ENCODE data around the gene CALB2.

CALB2 gene

GRCh38 chr16:71371237-71371636, 12.7 kb downstream of the CALB2 start:
- Histone ChIP-seq H3K9ac (ENCODE audit: low read depth, low read length) (no peak overlapping the region), H3K4me3 (ENCODE audit: low read length) (no peak overlapping the region), H3K36me3 (ENCODE audit: insufficient read depth, low read length) (no peaks in the 10 kb centered on the region), H3K4me1 (ENCODE audit: control insufficient read depth, insufficient read depth, low read length) (no peaks in the 10 kb centered on the region), H3K9me3 (replicated peaks; ENCODE audit: low read length) (no peaks in the 10 kb centered on the region), H3K27me3 (ENCODE audit: control insufficient read depth, insufficient read depth, low read length) (peaks cover 31% of the 10 kb centered on the region), H3K4me2 (ENCODE audit: low read length) (no peak overlapping the region)

- Histone ChIP-seq H3K4me3 (ENCODE audit: low read length) (no peak overlapping the region), H3K36me3 (ENCODE audit: insufficient read depth, low read length) (no peaks in the 10 kb centered on the region), H3K4me1 (ENCODE audit: control insufficient read depth, insufficient read depth, low read length) (no peaks in the 10 kb centered on the region), H3K27me3 (ENCODE audit: control insufficient read depth, insufficient read depth, low read length) (peaks cover 31% of the 10 kb centered on the region), H3K9me3 (replicated peaks; ENCODE audit: low read length) (no peaks in the 10 kb centered on the region), H3K9ac (ENCODE audit: low read depth, low read length) (no peak overlapping the region), H3K4me2 (ENCODE audit: low read length) (no peak overlapping the region)
These were observed 14.6 kb downstream of the CALB2 start for GRCh38 chr16:71373073-71373472.

GRCh38 chr16:71376465-71377157, 18.1 kb downstream of the CALB2 start:
- no peak overlapping the region for H3K9ac ChIP-seq (ENCODE audit: low read depth, low read length)
- H3K27me3 ChIP-seq (ENCODE audit: control insufficient read depth, insufficient read depth, low read length): peaks cover 20% of the 10 kb centered on the region
- no peak overlapping the region for H3K4me3 ChIP-seq (ENCODE audit: low read length)

GRCh38 chr16:71379711-71380110, 21.2 kb downstream of the CALB2 start:
- no peaks in the 10 kb centered on the region for H3K4me1 ChIP-seq (ENCODE audit: control insufficient read depth, insufficient read depth, low read length)
- H3K9ac ChIP-seq (ENCODE audit: low read depth, low read length): no peak overlapping the region
- H3K36me3 ChIP-seq (ENCODE audit: insufficient read depth, low read length): no peaks in the 10 kb centered on the region
- no peak overlapping the region for H3K4me3 ChIP-seq (ENCODE audit: low read length)
- no peak overlapping the region for H3K4me2 ChIP-seq (ENCODE audit: low read length)
- H3K27me3 ChIP-seq (ENCODE audit: control insufficient read depth, insufficient read depth, low read length): peaks cover 17% of the 10 kb centered on the region
- H3K9me3 ChIP-seq (replicated peaks; ENCODE audit: low read length): no peaks in the 10 kb centered on the region

More at GRCh38 chr16:71376465-71377157, 18.1 kb downstream of the CALB2 start:
- H3K4me2 ChIP-seq (ENCODE audit: low read length): no peak overlapping the region
- H3K36me3 ChIP-seq (ENCODE audit: insufficient read depth, low read length): no peaks in the 10 kb centered on the region
- no peaks in the 10 kb centered on the region for H3K4me1 ChIP-seq (ENCODE audit: control insufficient read depth, insufficient read depth, low read length)
- no peaks in the 10 kb centered on the region for H3K9me3 ChIP-seq (replicated peaks; ENCODE audit: low read length)

- no peaks in the 10 kb centered on the region for H3K4me1 ChIP-seq (ENCODE audit: control insufficient read depth, insufficient read depth, low read length)
- H3K9ac ChIP-seq (ENCODE audit: low read depth, low read length): no peak overlapping the region
- H3K27me3 ChIP-seq (ENCODE audit: control insufficient read depth, insufficient read depth, low read length): peaks cover 24% of the 10 kb centered on the region
- H3K36me3 ChIP-seq (ENCODE audit: insufficient read depth, low read length): no peaks in the 10 kb centered on the region
- H3K4me3 ChIP-seq (ENCODE audit: low read length): no peak overlapping the region
- no peak overlapping the region for H3K4me2 ChIP-seq (ENCODE audit: low read length)
- no peaks in the 10 kb centered on the region for H3K9me3 ChIP-seq (replicated peaks; ENCODE audit: low read length)
These were observed 22.3 kb downstream of the CALB2 start for GRCh38 chr16:71380831-71381230.

- Histone ChIP-seq H3K4me3 (ENCODE audit: low read length) (no peak overlapping the region), H3K9me3 (replicated peaks; ENCODE audit: low read length) (no peaks in the 10 kb centered on the region), H3K4me2 (ENCODE audit: low read length) (no peak overlapping the region), H3K9ac (ENCODE audit: low read depth, low read length) (no peak overlapping the region), H3K36me3 (ENCODE audit: insufficient read depth, low read length) (no peaks in the 10 kb centered on the region), H3K27me3 (ENCODE audit: control insufficient read depth, insufficient read depth, low read length) (peaks cover 29% of the 10 kb centered on the region), H3K4me1 (ENCODE audit: control insufficient read depth, insufficient read depth, low read length) (no peaks in the 10 kb centered on the region)
These were observed 24.7 kb downstream of the CALB2 start for GRCh38 chr16:71383054-71383773.

- Histone ChIP-seq H3K9ac (ENCODE audit: low read depth, low read length) (no peak overlapping the region), H3K4me1 (ENCODE audit: control insufficient read depth, insufficient read depth, low read length) (no peaks in the 10 kb centered on the region), H3K9me3 (replicated peaks; ENCODE audit: low read length) (no peaks in the 10 kb centered on the region), H3K4me2 (ENCODE audit: low read length) (no peak overlapping the region), H3K27me3 (ENCODE audit: control insufficient read depth, insufficient read depth, low read length) (peaks cover 29% of the 10 kb centered on the region), H3K36me3 (ENCODE audit: insufficient read depth, low read length) (no peaks in the 10 kb centered on the region), H3K4me3 (ENCODE audit: low read length) (no peak overlapping the region)
These were observed 25.7 kb downstream of the CALB2 start for GRCh38 chr16:71384073-71384724.

- H3K9ac ChIP-seq (ENCODE audit: low read depth, low read length): no peak overlapping the region
- no peaks in the 10 kb centered on the region for H3K9me3 ChIP-seq (replicated peaks; ENCODE audit: low read length)
- H3K36me3 ChIP-seq (ENCODE audit: insufficient read depth, low read length): no peaks in the 10 kb centered on the region
- peaks cover 19% of the 10 kb centered on the region for H3K27me3 ChIP-seq (ENCODE audit: control insufficient read depth, insufficient read depth, low read length)
- H3K4me3 ChIP-seq (ENCODE audit: low read length): no peak overlapping the region
- no peak overlapping the region for H3K4me2 ChIP-seq (ENCODE audit: low read length)
- no peaks in the 10 kb centered on the region for H3K4me1 ChIP-seq (ENCODE audit: control insufficient read depth, insufficient read depth, low read length)
These were observed 28.7 kb downstream of the CALB2 start for GRCh38 chr16:71387045-71387871.

- no peaks in the 10 kb centered on the region for H3K36me3 ChIP-seq (ENCODE audit: insufficient read depth, low read length)
- H3K9me3 ChIP-seq (replicated peaks; ENCODE audit: low read length): no peaks in the 10 kb centered on the region
- H3K4me1 ChIP-seq (ENCODE audit: control insufficient read depth, insufficient read depth, low read length): no peaks in the 10 kb centered on the region
- peaks cover 22% of the 10 kb centered on the region for H3K27me3 ChIP-seq (ENCODE audit: control insufficient read depth, insufficient read depth, low read length)
- no peak overlapping the region for H3K4me3 ChIP-seq (ENCODE audit: low read length)
- H3K9ac ChIP-seq (ENCODE audit: low read depth, low read length): no peak overlapping the region
- H3K4me2 ChIP-seq (ENCODE audit: low read length): no peak overlapping the region
These were observed 30.8 kb downstream of the CALB2 start for GRCh38 chr16:71389330-71389729.

- H3K4me3 ChIP-seq (ENCODE audit: low read length): no peak overlapping the region
- no peaks in the 10 kb centered on the region for H3K36me3 ChIP-seq (ENCODE audit: insufficient read depth, low read length)
- no peak overlapping the region for H3K4me2 ChIP-seq (ENCODE audit: low read length)
- H3K27me3 ChIP-seq (ENCODE audit: control insufficient read depth, insufficient read depth, low read length): peaks cover 19% of the 10 kb centered on the region
- H3K9ac ChIP-seq (ENCODE audit: low read depth, low read length): no peak overlapping the region
- no peaks in the 10 kb centered on the region for H3K9me3 ChIP-seq (replicated peaks; ENCODE audit: low read length)
- H3K4me1 ChIP-seq (ENCODE audit: control insufficient read depth, insufficient read depth, low read length): no peaks in the 10 kb centered on the region
These were observed 38.1 kb downstream of the CALB2 start for GRCh38 chr16:71396594-71396993.
